K562 (cell line): ENCODE measurements around the gene KIAA0825. TPM values are rescaled to one million over a fixed set of nuclear protein-coding genes. Genes with fewer than 3 reads are reported as not detected.

Source experiments
- ATAC-seq: fragments of 200-7000 bp; cut with Tn5 transposase; 3 replicates; pipeline ENCODE4 v1.9.1; 2020; ENCODE audit warnings: moderate library complexity
- BruUV-seq: library from RNA; stranded (reverse); fragments of 400-500 nt; replicated peaks from 2 replicates; lab custom pipeline; 2021; lab: Mats Ljungman, UMichigan
- CTCF ChIA-PET: fragments of 300-600 bp; formaldehyde crosslinking; extraction: SDS; loops from one replicate; lab custom pipeline; 2021; ENCODE audit warnings: low intra/inter-chr PET ratio; lab: Yijun Ruan, JAX
- POLR2A ChIA-PET: fragments of 300-600, 350-650 bp; sonication (Branson Sonifier 250); formaldehyde crosslinking; extraction: SDS; loops from one replicate; lab custom pipeline; 2021; ENCODE audit warnings: antibody characterized with exemption, inconsistent platforms; lab: Yijun Ruan, JAX
- DNase-seq, 4 experiments: peaks; one replicate each; pipeline versions ENCODE4 v3.0.0 to v3.0.0-alpha.2; 2011 to 2018; ENCODE audit warnings: low spot score in 3 of 4, mixed read lengths in 3 of 4; ENCODE audit errors: extremely low read depth in 1 of 4
- FAIRE-seq: peaks from 2 replicates; lab custom pipeline; 2011; peaks lifted over from hg19 to GRCh38; lab: Jason Lieb, UNC
- H2AFZ ChIP-seq: 2 replicates; pipeline ENCODE4 v1.6.0; 2011; ENCODE audit warnings: low read depth, low read length, control low read depth, inconsistent platforms
- H3K27ac ChIP-seq: fragments of 200-600 bp; 3 replicates; pipeline ENCODE4 v1.8.0; 2011; ENCODE audit warnings: low read depth, mild to moderate bottlenecking, control low read depth, inconsistent platforms, low read length, moderate library complexity, mixed read lengths; ENCODE audit errors: extremely low read depth
- H3K27me3 ChIP-seq, 2 experiments: fragments of 300-600 bp in 1 of 2; 2 replicates in 1 of 2; 3 replicates in 1 of 2; pipeline versions ENCODE4 v1.6.0 to v1.8.0; 2011; ENCODE audit warnings: inconsistent platforms in 2 of 2, low read length in 2 of 2, mild to moderate bottlenecking in 1 of 2, mixed read lengths in 1 of 2, moderate library complexity in 1 of 2; ENCODE audit not compliant: control insufficient read depth in 2 of 2, insufficient read depth in 2 of 2
- H3K36me3 ChIP-seq: fragments of 300-600 bp; 3 replicates; pipeline ENCODE4 v1.8.0; 2011; ENCODE audit warnings: mild to moderate bottlenecking, low read length, inconsistent platforms; ENCODE audit not compliant: control insufficient read depth, insufficient read depth
- H3K4me1 ChIP-seq, 2 experiments: fragments of 200-600 bp in 1 of 2; replicated peaks in 1 of 2; 2 replicates in 1 of 2; 3 replicates in 1 of 2; pipeline versions ENCODE4 v1.5.1 to v1.8.0; 2011; ENCODE audit warnings: inconsistent platforms in 2 of 2, low read length in 2 of 2, mild to moderate bottlenecking in 1 of 2, mixed read lengths in 1 of 2, moderate library complexity in 1 of 2; ENCODE audit not compliant: control insufficient read depth in 2 of 2, insufficient read depth in 2 of 2
- H3K4me2 ChIP-seq: 2 replicates; pipeline ENCODE4 v1.6.1; 2011; ENCODE audit warnings: low read length, control low read depth, inconsistent platforms, mixed read lengths; ENCODE audit not compliant: insufficient read depth
- H3K4me3 ChIP-seq: fragments of 200-600 bp; sonication (generic), shearing (Covaris generic); 2 replicates; pipeline ENCODE4 v1.5.1; 2016; ENCODE audit warnings: control low read depth, inconsistent platforms
- H3K79me2 ChIP-seq: fragments of 200-600 bp; 3 replicates; pipeline ENCODE4 v1.8.0; 2011; ENCODE audit warnings: low read length, inconsistent platforms; ENCODE audit not compliant: control insufficient read depth, insufficient read depth
- H3K9ac ChIP-seq, 2 experiments: 2 replicates each; pipeline versions ENCODE4 v1.6.0 to v1.6.1; 2011; ENCODE audit warnings: low read depth in 2 of 2, low read length in 2 of 2, control low read depth in 1 of 2, inconsistent platforms in 1 of 2, mild to moderate bottlenecking in 1 of 2, mixed read lengths in 1 of 2; ENCODE audit not compliant: insufficient read depth in 1 of 2
- H3K9me1 ChIP-seq: one replicate; pipeline ENCODE4 v1.6.0; 2011; ENCODE audit warnings: inconsistent platforms, mild to moderate bottlenecking, low read length, moderate library complexity; ENCODE audit not compliant: control insufficient read depth, insufficient read depth
- H3K9me3 ChIP-seq: replicated peaks from 2 replicates; pipeline ENCODE4 v1.5.1; 2011; ENCODE audit warnings: low read depth, low read length, inconsistent platforms; ENCODE audit not compliant: control insufficient read depth, insufficient read depth
- H4K20me1 ChIP-seq: replicated peaks from 2 replicates; pipeline ENCODE4 v1.6.1; 2011; ENCODE audit warnings: low read length, inconsistent platforms, mixed read lengths; ENCODE audit not compliant: control insufficient read depth, insufficient read depth
- GABPB1 ChIP-seq: sonication (generic); formaldehyde crosslinking; IDR thresholded peaks from 2 replicates; pipeline ENCODE4 v1.8.0; 2022; ENCODE audit warnings: mild to moderate bottlenecking, missing genetic modification reagents
- PREB ChIP-seq: sonication (generic); formaldehyde crosslinking; IDR thresholded peaks from 2 replicates; pipeline ENCODE4 v1.8.1; 2023; ENCODE audit warnings: mild to moderate bottlenecking, missing genetic modification reagents
- SMARCE1 ChIP-seq: fragments of 450-650 bp; IDR thresholded peaks from 2 replicates; pipeline ENCODE4 v1.7.1; 2016; ENCODE audit warnings: mild to moderate bottlenecking
- TBP ChIP-seq: optimal IDR thresholded peaks from 2 replicates; pipeline ENCODE3; 2011; ENCODE audit warnings: low read depth, low read length, improper control_type of control experiment
- ZBTB40 ChIP-seq, 2 experiments: fragments of 450-650 bp in 1 of 2; sonication (generic) in 1 of 2; formaldehyde crosslinking in 1 of 2; IDR thresholded peaks; 2 replicates each; pipeline versions ENCODE4 v1.7.1 to v1.9.0; 2016 to 2022; ENCODE audit warnings: inconsistent platforms in 1 of 2, mild to moderate bottlenecking in 1 of 2, missing genetic modification reagents in 1 of 2
- WGBS: fragments of 100-300 bp; shearing (Covaris generic); methylation state at CpG from one replicate; pipeline ENCODE4 v1.1.6; 2016; ENCODE audit warnings: low coverage, mixed read lengths; ENCODE audit not compliant: insufficient coverage; ENCODE audit errors: missing lambda C conversion rate; 5-methylcytosine and 5-hydroxymethylcytosine counted together
- in situ Hi-C: fragments of 300-500 bp; cut with MboI; formaldehyde crosslinking; loops from 4 replicates; pipeline ENCODE4 v1.15.0; 2018; ENCODE audit warnings: inconsistent platforms, mixed read lengths
- intact Hi-C: fragments of 100-400 bp; cut with micrococcal nuclease; formaldehyde crosslinking; loops from 2 replicates; pipeline ENCODE4 v1.14.2; 2022
- polyA plus RNA-seq, 8 experiments: library from polyadenylated mRNA; depleted of rRNA in 4 of 8; stranded (reverse) in 5 of 8; unstranded in 3 of 8; fragments of >200 nt; fragmentation: Nextera tagmentation in 2 of 8; fragmentation: Illumina TruSeq in 1 of 8; extraction: Ambion mirVana in 2 of 8; extraction: Trizol in 1 of 8; gene quantifications; 2 replicates each; pipeline versions ENCODE4 v1.2.1 to v1.2.3, GENCODE V29; 2011 to 2014; ENCODE audit warnings: inconsistent platforms in 1 of 8, missing spikeins in 1 of 8
- total RNA-seq, 7 experiments: library from RNA; depleted of rRNA in 6 of 7; stranded (reverse); fragments of >200 nt in 6 of 7; fragmentation: Illumina TruSeq in 2 of 7; extraction: Trizol in 2 of 7; gene quantifications; 2 replicates each; pipeline versions ENCODE4 v1.2.1 to v1.2.3, GENCODE V29; 2011 to 2021; ENCODE audit warnings: low replicate concordance in 1 of 7
- TF ChIP-seq, protein P1 (sequence below): sonication (generic); formaldehyde crosslinking; IDR thresholded peaks from 2 replicates; pipeline ENCODE4 v1.8.0; 2023; ENCODE audit warnings: missing genetic modification reagents, mild to moderate bottlenecking, borderline replicate concordance

KIAA0825 gene
- total and polyA plus RNA-seq, 9 of the 15 experiments (the other 6 are each of a cell fraction or from before 2014, with no cell fraction given): 0.05 to 0.36 (median 0.16) TPM; not detected in 1

DNA sequence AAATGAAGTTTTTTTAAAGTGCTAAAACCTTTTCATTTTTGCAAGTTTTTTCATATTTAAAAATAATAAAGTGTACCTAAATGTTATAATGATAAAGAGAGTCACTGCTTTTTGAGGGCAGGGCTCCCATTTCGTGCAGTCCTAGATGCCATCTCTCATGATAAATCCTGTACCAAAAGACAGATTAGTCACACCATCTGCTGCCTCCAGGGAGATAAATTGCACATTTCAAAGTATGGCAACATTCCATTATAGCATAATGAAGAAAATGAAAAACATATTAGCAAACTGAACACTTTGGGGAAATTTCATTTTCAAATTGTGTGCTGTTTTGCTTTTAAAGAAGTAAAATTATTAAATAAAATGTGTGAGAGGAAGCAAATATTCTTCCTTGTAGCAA is 257.2 kb downstream of the KIAA0825 start:
- no peak for FAIRE-seq
- Histone ChIP-seq H3K9me1 (no peaks in the 10 kb centered on the region), H3K79me2 (no peaks in the 10 kb centered on the region), H3K9ac (no peak overlapping the region), H4K20me1 (no peaks in the 10 kb centered on the region), H2AFZ (no peak overlapping the region), H3K27ac (no peak overlapping the region), H3K9me3 (no peaks in the 10 kb centered on the region), H3K4me2 (no peak overlapping the region), H3K36me3 (no peaks in the 10 kb centered on the region), H3K4me3 (no peak overlapping the region), H3K4me1 (no peaks in the 10 kb centered on the region), H3K27me3 (no peaks in the 10 kb centered on the region)
- ChIA-PET CTCF (no interaction called here), POLR2A (no interaction called here)
- no peak for DNase-seq
- ATAC-seq: no peak
- intact Hi-C loops: no loop called here
- in situ Hi-C loops: no loop called here
- WGBS: 0% methylated on average over 1 of the region's 1 CpG
- BruUV-seq: no TSS peak
- TF ChIP-seq GABPB1 (no peak), PREB (CRISPR knock-in tag) (no peak), TBP (no peak), SMARCE1 (no peak), ZBTB40 (IDR thresholded peaks at IDR 0.05) (no peak), ZBTB40 (CRISPR knock-in tag; IDR thresholded peaks at IDR 0.05) (no peak)
- TF ChIP-seq, protein P1, sequence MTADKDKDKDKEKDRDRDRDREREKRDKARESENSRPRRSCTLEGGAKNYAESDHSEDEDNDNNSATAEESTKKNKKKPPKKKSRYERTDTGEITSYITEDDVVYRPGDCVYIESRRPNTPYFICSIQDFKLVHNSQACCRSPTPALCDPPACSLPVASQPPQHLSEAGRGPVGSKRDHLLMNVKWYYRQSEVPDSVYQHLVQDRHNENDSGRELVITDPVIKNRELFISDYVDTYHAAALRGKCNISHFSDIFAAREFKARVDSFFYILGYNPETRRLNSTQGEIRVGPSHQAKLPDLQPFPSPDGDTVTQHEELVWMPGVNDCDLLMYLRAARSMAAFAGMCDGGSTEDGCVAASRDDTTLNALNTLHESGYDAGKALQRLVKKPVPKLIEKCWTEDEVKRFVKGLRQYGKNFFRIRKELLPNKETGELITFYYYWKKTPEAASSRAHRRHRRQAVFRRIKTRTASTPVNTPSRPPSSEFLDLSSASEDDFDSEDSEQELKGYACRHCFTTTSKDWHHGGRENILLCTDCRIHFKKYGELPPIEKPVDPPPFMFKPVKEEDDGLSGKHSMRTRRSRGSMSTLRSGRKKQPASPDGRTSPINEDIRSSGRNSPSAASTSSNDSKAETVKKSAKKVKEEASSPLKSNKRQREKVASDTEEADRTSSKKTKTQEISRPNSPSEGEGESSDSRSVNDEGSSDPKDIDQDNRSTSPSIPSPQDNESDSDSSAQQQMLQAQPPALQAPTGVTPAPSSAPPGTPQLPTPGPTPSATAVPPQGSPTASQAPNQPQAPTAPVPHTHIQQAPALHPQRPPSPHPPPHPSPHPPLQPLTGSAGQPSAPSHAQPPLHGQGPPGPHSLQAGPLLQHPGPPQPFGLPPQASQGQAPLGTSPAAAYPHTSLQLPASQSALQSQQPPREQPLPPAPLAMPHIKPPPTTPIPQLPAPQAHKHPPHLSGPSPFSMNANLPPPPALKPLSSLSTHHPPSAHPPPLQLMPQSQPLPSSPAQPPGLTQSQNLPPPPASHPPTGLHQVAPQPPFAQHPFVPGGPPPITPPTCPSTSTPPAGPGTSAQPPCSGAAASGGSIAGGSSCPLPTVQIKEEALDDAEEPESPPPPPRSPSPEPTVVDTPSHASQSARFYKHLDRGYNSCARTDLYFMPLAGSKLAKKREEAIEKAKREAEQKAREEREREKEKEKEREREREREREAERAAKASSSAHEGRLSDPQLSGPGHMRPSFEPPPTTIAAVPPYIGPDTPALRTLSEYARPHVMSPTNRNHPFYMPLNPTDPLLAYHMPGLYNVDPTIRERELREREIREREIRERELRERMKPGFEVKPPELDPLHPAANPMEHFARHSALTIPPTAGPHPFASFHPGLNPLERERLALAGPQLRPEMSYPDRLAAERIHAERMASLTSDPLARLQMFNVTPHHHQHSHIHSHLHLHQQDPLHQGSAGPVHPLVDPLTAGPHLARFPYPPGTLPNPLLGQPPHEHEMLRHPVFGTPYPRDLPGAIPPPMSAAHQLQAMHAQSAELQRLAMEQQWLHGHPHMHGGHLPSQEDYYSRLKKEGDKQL (CRISPR knock-in tag): no peak
